ENCODE data around the gene CD2BP2. TPM values are rescaled to one million over a fixed set of nuclear protein-coding genes. Genes with fewer than 3 reads are reported as not detected.
"Not testable (repeated sequence)": the region's sequence is repeated elsewhere in the genome, so short reads cannot be mapped to it uniquely, and the experiment has no call there.

CD2BP2 gene
- total RNA-seq, 4 donors from 2014 or later: 39.1 to 68.5 (median 56.1) TPM

DNA sequence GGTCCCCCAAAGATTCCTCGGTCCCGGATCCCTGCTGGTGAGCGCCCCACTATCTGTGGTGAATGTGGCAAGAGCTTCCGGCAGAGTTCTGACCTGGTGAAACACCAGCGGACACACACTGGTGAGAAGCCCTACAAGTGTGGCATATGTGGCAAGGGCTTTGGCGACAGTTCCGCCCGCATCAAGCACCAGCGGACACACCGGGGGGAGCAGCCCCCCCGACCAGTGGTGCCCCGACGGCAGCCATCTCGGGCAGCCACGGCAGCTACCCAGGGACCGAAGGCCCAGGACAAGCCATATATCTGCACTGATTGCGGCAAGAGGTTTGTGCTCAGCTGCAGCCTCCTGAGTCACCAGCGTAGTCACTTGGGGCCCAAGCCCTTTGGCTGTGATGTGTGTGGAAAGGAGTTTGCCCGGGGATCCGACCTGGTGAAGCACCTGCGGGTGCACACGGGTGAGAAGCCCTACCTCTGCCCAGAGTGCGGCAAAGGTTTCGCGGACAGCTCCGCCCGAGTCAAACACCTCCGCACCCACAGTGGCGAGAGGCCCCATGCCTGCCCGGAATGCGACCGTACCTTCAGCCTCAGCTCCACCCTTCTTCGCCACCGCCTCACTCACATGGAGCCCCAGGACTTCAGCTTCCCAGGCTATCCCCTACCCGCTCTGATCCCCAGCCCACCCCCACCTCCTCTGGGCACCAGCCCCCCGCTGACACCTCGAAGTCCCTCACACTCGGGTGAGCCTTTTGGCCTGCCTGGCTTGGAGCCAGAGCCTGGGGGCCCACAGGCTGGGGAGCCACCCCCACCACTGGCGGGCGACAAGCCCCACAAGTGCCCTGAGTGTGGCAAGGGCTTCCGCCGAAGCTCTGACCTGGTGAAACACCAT, 42.9 kb upstream of the CD2BP2 start:
- Histone ChIP-seq H3K4me3 (replicated peaks in 1 of 3) (no peak overlapping the region), H3K4me1 (peaks cover 11 to 33% of the 10 kb centered on the region in 2 donors), H3K36me3 (peaks cover 10 to 11% of the 10 kb centered on the region in 2 donors), H3K9me3 (no peaks in the 10 kb centered on the region), H3K27me3 (no peaks in the 10 kb centered on the region), H3K27ac (no peak overlapping the region)
- no peak for DNase-seq
- TF ChIP-seq, protein P1, sequence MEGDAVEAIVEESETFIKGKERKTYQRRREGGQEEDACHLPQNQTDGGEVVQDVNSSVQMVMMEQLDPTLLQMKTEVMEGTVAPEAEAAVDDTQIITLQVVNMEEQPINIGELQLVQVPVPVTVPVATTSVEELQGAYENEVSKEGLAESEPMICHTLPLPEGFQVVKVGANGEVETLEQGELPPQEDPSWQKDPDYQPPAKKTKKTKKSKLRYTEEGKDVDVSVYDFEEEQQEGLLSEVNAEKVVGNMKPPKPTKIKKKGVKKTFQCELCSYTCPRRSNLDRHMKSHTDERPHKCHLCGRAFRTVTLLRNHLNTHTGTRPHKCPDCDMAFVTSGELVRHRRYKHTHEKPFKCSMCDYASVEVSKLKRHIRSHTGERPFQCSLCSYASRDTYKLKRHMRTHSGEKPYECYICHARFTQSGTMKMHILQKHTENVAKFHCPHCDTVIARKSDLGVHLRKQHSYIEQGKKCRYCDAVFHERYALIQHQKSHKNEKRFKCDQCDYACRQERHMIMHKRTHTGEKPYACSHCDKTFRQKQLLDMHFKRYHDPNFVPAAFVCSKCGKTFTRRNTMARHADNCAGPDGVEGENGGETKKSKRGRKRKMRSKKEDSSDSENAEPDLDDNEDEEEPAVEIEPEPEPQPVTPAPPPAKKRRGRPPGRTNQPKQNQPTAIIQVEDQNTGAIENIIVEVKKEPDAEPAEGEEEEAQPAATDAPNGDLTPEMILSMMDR (IDR thresholded peaks at IDR 0.05): no peak
- no peak for TF ChIP-seq POLR2A (IDR thresholded peaks at IDR 0.05)
- 92 to 95% methylated on average over 21 to 35 of the region's 42 CpGs for WGBS, 2 donors
- intact Hi-C loops (cut with DNase I): no loop called here

- TF ChIP-seq, protein P1 (IDR thresholded peaks at IDR 0.05): no peak
- no peak for TF ChIP-seq POLR2A (IDR thresholded peaks at IDR 0.05)
- no peak overlapping the region for H3K27ac ChIP-seq
- no peaks in the 10 kb centered on the region for H3K27me3 ChIP-seq
- H3K9me3 ChIP-seq: no peaks in the 10 kb centered on the region
- H3K4me1 ChIP-seq: peaks cover 11 to 33% of the 10 kb centered on the region in 2 donors
- no peak for DNase-seq
- no peak overlapping the region for H3K4me3 ChIP-seq (replicated peaks in 1 of 3)
- intact Hi-C loops (cut with DNase I): no loop called here
- WGBS, 2 donors: 76 to 77% methylated on average over 4 of the region's 4 CpGs
- peaks cover 10 to 11% of the 10 kb centered on the region in 2 donors for H3K36me3 ChIP-seq
Measured at GRCh38 chr16:30397056-30397455, 41.9 kb upstream of the CD2BP2 start.

DNA sequence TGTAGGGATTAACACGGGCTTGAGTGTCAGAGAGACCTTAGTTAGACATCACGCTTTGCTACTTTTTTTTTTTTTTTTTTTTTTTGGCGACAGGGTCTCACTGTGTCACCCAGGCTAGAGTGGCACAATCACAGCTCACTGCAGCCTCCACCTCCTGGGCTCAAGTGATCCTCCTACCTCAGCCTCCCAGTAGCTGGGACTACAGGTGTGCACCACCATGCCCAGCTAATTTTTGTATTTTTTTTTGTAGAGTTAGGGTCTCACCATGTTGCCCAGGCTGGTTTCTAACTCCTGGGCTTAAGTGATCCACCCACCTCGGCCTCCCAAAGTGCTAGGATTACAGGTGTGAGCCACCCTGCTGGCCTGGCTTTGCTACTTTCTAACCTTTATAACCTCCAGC, 41.5 kb upstream of the CD2BP2 start:
- 78 to 87% methylated on average over 4 of the region's 4 CpGs for WGBS, 2 donors
- H3K27ac ChIP-seq: not testable (repeated sequence)

GRCh38 chr16:30395992-30396585, 41.0 kb upstream of the CD2BP2 start:
- 17 to 18% methylated on average over 13 of the region's 13 CpGs for WGBS, 2 donors
- DNase-seq: no peak
- Histone ChIP-seq H3K27me3 (no peaks in the 10 kb centered on the region), H3K36me3 (peaks cover 10 to 11% of the 10 kb centered on the region in 2 donors), H3K4me3 (replicated peaks in 1 of 3) (peak overlapping the region; percentile 38 to 88 (median 87)), H3K27ac (peak overlapping the region in 2 of 3 donors; percentile 21 to 69), H3K9me3 (no peaks in the 10 kb centered on the region), H3K4me1 (peaks cover 9 to 30% of the 10 kb centered on the region in 2 donors)
- TF ChIP-seq POLR2A (IDR thresholded peaks at IDR 0.05): no peak
- TF ChIP-seq, protein P1 (IDR thresholded peaks at IDR 0.05): no peak
- intact Hi-C loops (cut with DNase I): no loop called here

More for the DNA sequence above, 41.5 kb upstream of the CD2BP2 start:
- H3K4me3 ChIP-seq (replicated peaks in 1 of 3); intact Hi-C loops (cut with DNase I); DNase-seq; H3K27me3 ChIP-seq; H3K9me3 ChIP-seq: not testable (repeated sequence)
- peaks cover 11 to 33% of the 10 kb centered on the region in 2 donors for H3K4me1 ChIP-seq
- H3K36me3 ChIP-seq: peaks cover 10 to 11% of the 10 kb centered on the region in 2 donors

DNA sequence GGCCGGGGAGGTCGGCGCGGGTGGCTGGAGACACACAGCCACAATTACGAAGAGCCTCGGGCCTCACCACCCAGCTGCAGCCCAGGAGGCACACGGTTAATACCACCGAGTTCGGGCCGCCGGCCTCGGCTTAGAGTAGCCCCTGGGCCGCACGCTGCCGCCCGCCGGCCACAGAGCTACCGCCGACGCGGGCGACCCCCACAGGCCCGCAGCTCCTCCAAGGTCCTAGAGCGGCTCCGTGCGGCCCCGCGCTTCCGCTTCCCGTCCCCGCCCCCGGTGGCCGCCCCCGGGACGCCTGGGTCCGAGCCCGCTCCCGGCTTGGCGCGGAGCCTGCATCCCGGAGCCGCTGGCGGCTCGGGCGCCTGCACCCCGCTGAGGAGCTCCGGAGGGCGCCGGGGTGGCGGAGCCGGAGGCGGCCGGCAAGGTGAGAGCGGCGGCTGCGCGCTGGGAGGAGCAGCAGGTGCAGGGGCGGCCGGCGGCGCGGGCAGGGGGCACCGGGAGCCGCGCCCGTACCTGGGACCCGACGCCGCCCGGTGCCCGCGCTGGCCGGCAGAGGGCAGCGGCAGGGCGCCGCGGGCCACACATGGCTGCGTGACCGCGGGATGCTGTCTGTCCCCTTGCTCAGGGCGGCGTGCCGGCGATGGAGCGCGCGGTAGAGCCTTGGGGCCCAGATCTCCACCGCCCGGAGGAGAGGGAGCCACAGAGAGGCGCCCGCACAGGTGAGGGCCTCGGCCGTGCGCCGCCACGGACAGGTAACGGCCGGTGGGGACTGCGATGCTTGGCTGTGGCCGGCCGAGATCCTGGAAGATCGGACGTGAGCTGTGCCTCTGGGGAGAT, 40.3 kb upstream of the CD2BP2 start, which contains the start of gene ZNF48:
Gene ZNF48, plus strand, starts transcription at position 266 of the 837 bp plus-strand sequence. Its CDS starts 375 bp downstream, at position 641.
- no peaks in the 10 kb centered on the region for H3K27me3 ChIP-seq
- H3K9me3 ChIP-seq: no peaks in the 10 kb centered on the region
- H3K27ac ChIP-seq: peak within 1 kb of the TSS; percentile 33 to 69 (median 53)
- intact Hi-C loops (cut with DNase I): no loop called here
- H3K4me1 ChIP-seq: peaks cover 5 to 28% of the 10 kb centered on the region in 2 donors
- peak within 1 kb of the TSS; percentile 57 to 88 (median 87) for H3K4me3 ChIP-seq (replicated peaks in 1 of 3)
- DNase-seq: peak; percentile 88 to 89
- H3K36me3 ChIP-seq: peaks cover 10 to 11% of the 10 kb centered on the region in 2 donors
- peak in 1 of 2 donors; percentile 51 for TF ChIP-seq POLR2A (IDR thresholded peaks at IDR 0.05)
- TF ChIP-seq, protein P1 (IDR thresholded peaks at IDR 0.05): peak in 3 of 6 experiments; percentile 41 to 63 (median 58)
- WGBS, 2 donors: 0 to 2% methylated on average over 1 to 10 of the region's 103 CpGs

All from thyroid gland (tissue), 4 donors.